ENCODE data around the gene PARD3.

Gene PARD3

GRCh38 chr10:34526758-34527730 lies 288.1 kb downstream of the PARD3 start:
- peak; percentile 93 for DNase-seq (ENCODE audit: low read depth, low spot score)
- ChIA-PET CTCF (interaction anchor here (0.8 to 6.0 kb wide), 5 partner anchors 9 to 1196 kb away, joined by 3 to 69 read pairs (median 4); no protein-coding TSS in a partner anchor), POLR2A (interaction anchor here (1.0 kb wide), 1 partner anchor 49 kb away, joined by 3 read pairs; no protein-coding TSS in a partner anchor)
- H3K4me3 ChIP-seq (ENCODE audit: low read depth, low read length) = no peak overlapping the region
- TF ChIP-seq CTCF (IDR thresholded peaks at IDR 0.05; ENCODE audit: insufficient read depth, low read length, missing control alignments) = peak; percentile 31

- CTCF ChIA-PET = interaction anchor here (0.8 to 6.0 kb wide), 5 partner anchors 8 to 1195 kb away, joined by 3 to 69 read pairs (median 4); no protein-coding TSS in a partner anchor
- no peak for TF ChIP-seq CTCF (IDR thresholded peaks at IDR 0.05; ENCODE audit: insufficient read depth, low read length, missing control alignments)
- POLR2A ChIA-PET = interaction anchor here (1.0 kb wide), 1 partner anchor 49 kb away, joined by 3 read pairs; no protein-coding TSS in a partner anchor
- no peak overlapping the region for H3K4me3 ChIP-seq (ENCODE audit: low read depth, low read length)
- DNase-seq (ENCODE audit: low read depth, low spot score) = no peak
Observed at GRCh38 chr10:34526186-34526585, 288.9 kb downstream of the PARD3 start.

GRCh38 chr10:34524369-34525091 lies 290.6 kb downstream of the PARD3 start:
- TF ChIP-seq CTCF (IDR thresholded peaks at IDR 0.05; ENCODE audit: insufficient read depth, low read length, missing control alignments) = no peak
- H3K4me3 ChIP-seq (ENCODE audit: low read depth, low read length) = no peak overlapping the region
- CTCF ChIA-PET = interaction anchor here (0.8 to 6.0 kb wide), 2 partner anchors 111 to 114 kb away, joined by 3 to 69 read pairs; no protein-coding TSS in a partner anchor
- DNase-seq (ENCODE audit: low read depth, low spot score) = no peak
- POLR2A ChIA-PET = interaction anchor here (0.6 kb wide), 1 partner anchor 112 kb away, joined by 3 read pairs; no protein-coding TSS in a partner anchor

GRCh38 chr10:34523017-34523767 lies 291.9 kb downstream of the PARD3 start:
- CTCF ChIA-PET = interaction anchor here (0.6 to 6.0 kb wide), 6 partner anchors 9 to 115 kb away, joined by 3 to 69 read pairs (median 4); no protein-coding TSS in a partner anchor
- POLR2A ChIA-PET = no interaction called here
- no peak for DNase-seq (ENCODE audit: low read depth, low spot score)
- TF ChIP-seq CTCF (IDR thresholded peaks at IDR 0.05; ENCODE audit: insufficient read depth, low read length, missing control alignments) = no peak
- H3K4me3 ChIP-seq (ENCODE audit: low read depth, low read length) = no peak overlapping the region

- DNase-seq (ENCODE audit: low read depth, low spot score) = no peak
- H3K4me3 ChIP-seq (ENCODE audit: low read depth, low read length) = no peak overlapping the region
- ChIA-PET CTCF (interaction anchor here (0.6 to 6.0 kb wide), 7 partner anchors 10 to 133 kb away, joined by 3 to 69 read pairs (median 3); no protein-coding TSS in a partner anchor), POLR2A (no interaction called here)
- peak; percentile 31 for TF ChIP-seq CTCF (IDR thresholded peaks at IDR 0.05; ENCODE audit: insufficient read depth, low read length, missing control alignments)
Observed at GRCh38 chr10:34522546-34522945, 292.6 kb downstream of the PARD3 start.

All from AG04449 (cell line).